Astrocyte of the cerebellum (primary cell): ENCODE results near the gene EME1.

Experiments used
- DNase-seq: peaks from one replicate; pipeline ENCODE4 v3.0.0-alpha.2; 2011; ENCODE audit warnings: low read depth
- H3K4me3 ChIP-seq: 2 replicates; pipeline ENCODE4 v1.5.1; 2011; ENCODE audit warnings: mild to moderate bottlenecking, low read depth, low read length, moderate library complexity
- CTCF ChIP-seq: IDR thresholded peaks from 2 replicates; pipeline ENCODE4 v1.5.1; 2012; ENCODE audit warnings: low read length, low read depth, moderate library complexity, mild to moderate bottlenecking; ENCODE audit errors: missing control alignments
- in situ Hi-C: cut with HindIII; loops from 2 replicates; pipeline ENCODE4 v1.10.0; 2017; ENCODE audit warnings: low sequenced_read_pairs

Gene EME1

GRCh38 chr17:50380369-50381259 is 7.6 kb downstream of the EME1 start:
- no peak overlapping the region for H3K4me3 ChIP-seq
- no peak for DNase-seq
- in situ Hi-C loops, result no loop called here
- TF ChIP-seq CTCF, result peak; percentile 4

- in situ Hi-C loops, result no loop called here
- DNase-seq, result no peak
- no peak overlapping the region for H3K4me3 ChIP-seq
- TF ChIP-seq CTCF, result no peak
Measured at GRCh38 chr17:50381260-50381815, 8.3 kb downstream of the EME1 start.

- H3K4me3 ChIP-seq, result no peak overlapping the region
- in situ Hi-C loops, result no loop called here
- no peak for DNase-seq
- no peak for TF ChIP-seq CTCF
Measured at GRCh38 chr17:50381920-50382319, 8.9 kb downstream of the EME1 start.

GRCh38 chr17:50382931-50383330 is 9.9 kb downstream of the EME1 start:
- no peak for TF ChIP-seq CTCF
- in situ Hi-C loops, result no loop called here
- DNase-seq, result no peak
- no peak overlapping the region for H3K4me3 ChIP-seq

- no peak overlapping the region for H3K4me3 ChIP-seq
- in situ Hi-C loops, result no loop called here
- no peak for DNase-seq
- TF ChIP-seq CTCF, result no peak
Measured at GRCh38 chr17:50386510-50386909, 13.5 kb downstream of the EME1 start.

GRCh38 chr17:50388728-50389127 is 15.7 kb downstream of the EME1 start:
- no peak for TF ChIP-seq CTCF
- in situ Hi-C loops, result no loop called here
- no peak for DNase-seq
- no peak overlapping the region for H3K4me3 ChIP-seq
